ENCODE results near the gene SCO2.

The SCO2 gene

DNA sequence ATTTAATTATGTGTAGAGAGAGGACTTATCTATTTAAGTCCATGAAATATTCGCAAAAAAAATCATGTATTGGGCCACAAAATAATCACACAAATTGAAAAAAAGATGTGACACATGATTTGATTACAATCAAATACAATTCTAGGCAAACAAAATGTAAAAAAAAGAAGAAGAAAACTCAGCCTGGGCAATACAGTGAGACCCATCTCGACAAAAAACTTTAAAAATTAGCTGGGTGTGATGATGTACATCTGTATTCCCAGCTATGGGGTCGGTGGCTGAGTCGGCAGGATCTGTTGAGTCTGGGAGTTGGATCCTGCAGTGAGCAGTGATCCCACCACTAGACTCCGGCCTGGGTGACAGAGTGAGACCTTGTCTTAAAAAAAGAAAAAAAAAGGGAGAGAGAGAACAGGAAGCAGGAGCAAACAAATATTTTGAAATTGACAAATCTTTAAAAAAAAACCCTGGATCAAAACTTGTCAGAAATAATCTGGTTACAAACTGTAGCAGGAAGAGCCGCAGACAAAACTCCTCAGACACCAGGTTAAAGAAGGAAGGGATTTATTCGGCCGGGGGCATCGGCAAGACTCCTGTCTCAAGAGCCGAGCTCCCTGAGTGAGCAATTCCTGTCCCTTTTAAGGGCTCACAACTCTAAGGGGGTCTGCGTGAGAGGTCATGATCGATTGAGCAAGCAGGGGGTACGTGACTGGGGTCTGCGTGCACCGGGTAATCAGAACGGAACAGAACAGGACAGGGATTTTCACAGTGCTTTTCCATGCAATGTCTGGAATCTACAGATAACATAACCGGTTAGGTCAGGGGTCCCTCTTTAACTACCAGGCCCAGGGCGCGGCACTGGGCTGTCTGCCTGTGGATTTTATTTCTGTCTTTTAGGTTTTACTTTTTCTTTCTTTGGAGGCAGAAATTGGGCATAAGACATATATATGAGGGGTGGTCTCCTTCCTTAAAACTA lies 7.7 kb upstream of the SCO2 start:
- ChIA-PET POLR2A (no interaction called here), CTCF (interaction anchor here (1.3 kb wide), 1 partner anchor 10 kb away, joined by 3 read pairs; no protein-coding TSS in a partner anchor)
- Histone ChIP-seq H3K36me3 (ENCODE audit: control insufficient read depth in 4 of 4, insufficient read depth in 4 of 4, low read length in 3 of 4) (no peaks in the 10 kb centered on the region), H3K27me3 (replicated peaks in 2 of 5; ENCODE audit: control insufficient read depth in 4 of 5, insufficient read depth in 5 of 5, low read length in 4 of 5) (peaks cover 0 to 41% (median 3%) of the 10 kb centered on the region in 5 experiments), H3K27ac (ENCODE audit: insufficient read depth in 1 of 2, low read depth in 1 of 2, low read length in 2 of 2, poor library complexity in 1 of 2, severe bottlenecking in 2 of 2) (peak overlapping the region in 1 of 2 experiments; percentile 43), H3K4me1 (ENCODE audit: control extremely low read depth in 1 of 4, control insufficient read depth in 4 of 4, insufficient read depth in 4 of 4, low read length in 3 of 4) (peaks cover 2 to 54% (median 43%) of the 10 kb centered on the region in 4 experiments), H3K9me3 (ENCODE audit: control extremely low read depth in 1 of 5, control insufficient read depth in 4 of 5, insufficient read depth in 2 of 5, low read depth in 1 of 5, low read length in 4 of 5) (no peaks in the 10 kb centered on the region), H3K4me3 (ENCODE audit: control insufficient read depth in 1 of 7, extremely low read depth in 1 of 7, insufficient read depth in 4 of 7, low read depth in 2 of 7, low read length in 6 of 7) (peak overlapping the region in 2 of 7 experiments; percentile 62 to 86)
- no peak for DNase-seq
- 95% methylated on average over 14 of the region's 19 CpGs for WGBS (ENCODE audit: insufficient coverage)

DNA sequence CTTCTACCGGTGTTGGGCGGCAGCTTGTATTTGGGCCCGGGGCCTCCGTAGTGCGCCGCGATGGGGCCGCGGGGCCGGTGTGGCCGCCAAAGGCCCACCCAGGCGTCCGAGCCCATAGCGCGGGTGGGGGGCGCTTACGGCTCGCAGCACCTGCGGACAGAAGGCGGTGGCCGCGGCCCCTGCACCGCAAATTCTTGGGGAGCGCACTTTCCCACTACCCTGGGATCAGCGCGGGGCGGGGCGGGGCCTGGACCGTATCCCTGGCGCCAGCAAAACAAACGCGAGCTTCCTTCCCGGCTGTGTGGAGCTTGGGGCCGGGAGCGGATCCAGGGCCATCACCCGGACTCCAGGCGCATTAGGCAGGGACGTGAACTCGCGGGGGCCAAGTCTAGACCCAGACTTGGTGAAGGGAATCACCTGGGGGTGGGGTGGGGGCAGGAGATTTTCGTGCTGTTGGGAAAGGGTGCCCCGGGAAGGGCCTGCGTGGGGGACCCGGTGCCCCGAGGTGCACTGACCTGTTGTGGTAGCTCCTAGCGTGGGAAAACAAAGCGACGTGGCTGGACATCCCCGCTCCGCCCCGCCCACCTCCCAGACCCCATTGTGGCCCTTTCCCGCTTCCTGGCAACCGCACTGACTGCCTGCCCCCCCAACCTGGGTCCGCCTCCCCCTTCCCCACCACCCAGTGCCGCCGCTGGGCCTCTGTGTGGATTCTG lies 6.7 kb upstream of the SCO2 start:
- under 1% methylated on average over 41 of the region's 56 CpGs for WGBS (ENCODE audit: insufficient coverage)
- no peaks in the 10 kb centered on the region for H3K9me3 ChIP-seq (ENCODE audit: control extremely low read depth in 1 of 5, control insufficient read depth in 4 of 5, insufficient read depth in 2 of 5, low read depth in 1 of 5, low read length in 4 of 5)
- POLR2A ChIA-PET = interaction anchor here (0.5 to 0.9 kb wide), 2 partner anchors 16 to 505 kb away, joined by 3 to 4 read pairs; no protein-coding TSS in a partner anchor
- DNase-seq = no peak
- CTCF ChIA-PET = interaction anchor here (1.3 kb wide), 1 partner anchor 9 kb away, joined by 3 read pairs; no protein-coding TSS in a partner anchor
- no peak overlapping the region for H3K27ac ChIP-seq (ENCODE audit: insufficient read depth in 1 of 2, low read depth in 1 of 2, low read length in 2 of 2, poor library complexity in 1 of 2, severe bottlenecking in 2 of 2)
- no peaks in the 10 kb centered on the region for H3K36me3 ChIP-seq (ENCODE audit: control insufficient read depth in 4 of 4, insufficient read depth in 4 of 4, low read length in 3 of 4)
- H3K27me3 ChIP-seq (replicated peaks in 2 of 5; ENCODE audit: control insufficient read depth in 4 of 5, insufficient read depth in 5 of 5, low read length in 4 of 5) = peaks cover 0 to 41% (median 3%) of the 10 kb centered on the region in 5 experiments
- peaks cover 0 to 60% (median 48%) of the 10 kb centered on the region in 4 experiments for H3K4me1 ChIP-seq (ENCODE audit: control extremely low read depth in 1 of 4, control insufficient read depth in 4 of 4, insufficient read depth in 4 of 4, low read length in 3 of 4)
- peak overlapping the region; percentile 37 to 86 (median 66) for H3K4me3 ChIP-seq (ENCODE audit: control insufficient read depth in 1 of 7, extremely low read depth in 1 of 7, insufficient read depth in 4 of 7, low read depth in 2 of 7, low read length in 6 of 7)

DNA sequence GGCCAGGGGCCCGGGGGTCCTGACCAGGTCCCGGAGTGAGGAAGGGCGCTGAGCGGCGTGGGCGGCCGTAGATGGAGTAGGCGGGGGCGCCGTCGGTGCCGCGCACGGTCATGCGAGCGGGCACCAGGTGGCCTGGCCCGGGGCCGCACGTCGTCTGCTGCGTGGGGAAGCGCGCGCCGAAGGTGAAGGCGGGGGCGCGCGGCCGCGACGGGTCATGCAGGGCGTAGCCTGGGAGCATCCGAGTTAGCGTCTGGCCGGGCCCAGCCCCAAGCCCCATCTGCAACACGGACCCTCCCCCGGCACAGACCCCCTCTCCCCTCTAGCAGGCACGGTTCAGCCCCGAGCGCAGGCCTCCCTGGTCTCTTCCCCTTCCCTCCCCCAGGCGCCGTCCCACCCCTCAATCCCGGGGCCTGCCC lies 6.2 kb upstream of the SCO2 start:
- POLR2A ChIA-PET = interaction anchor here (0.5 to 0.9 kb wide), 2 partner anchors 17 to 504 kb away, joined by 3 to 4 read pairs; no protein-coding TSS in a partner anchor
- peak; percentile 32 to 74 (median 73) for DNase-seq
- WGBS (ENCODE audit: insufficient coverage) = 0% methylated on average over 34 of the region's 44 CpGs
- H3K9me3 ChIP-seq (ENCODE audit: control extremely low read depth in 1 of 5, control insufficient read depth in 4 of 5, insufficient read depth in 2 of 5, low read depth in 1 of 5, low read length in 4 of 5) = no peaks in the 10 kb centered on the region
- H3K27ac ChIP-seq (ENCODE audit: insufficient read depth in 1 of 2, low read depth in 1 of 2, low read length in 2 of 2, poor library complexity in 1 of 2, severe bottlenecking in 2 of 2) = peak overlapping the region in 1 of 2 experiments; percentile 83
- peaks cover 0 to 41% (median 3%) of the 10 kb centered on the region in 5 experiments for H3K27me3 ChIP-seq (replicated peaks in 2 of 5; ENCODE audit: control insufficient read depth in 4 of 5, insufficient read depth in 5 of 5, low read length in 4 of 5)
- CTCF ChIA-PET = no interaction called here
- peak overlapping the region; percentile 37 to 86 (median 66) for H3K4me3 ChIP-seq (ENCODE audit: control insufficient read depth in 1 of 7, extremely low read depth in 1 of 7, insufficient read depth in 4 of 7, low read depth in 2 of 7, low read length in 6 of 7)
- peaks cover 0 to 66% (median 53%) of the 10 kb centered on the region in 4 experiments for H3K4me1 ChIP-seq (ENCODE audit: control extremely low read depth in 1 of 4, control insufficient read depth in 4 of 4, insufficient read depth in 4 of 4, low read length in 3 of 4)
- H3K36me3 ChIP-seq (ENCODE audit: control insufficient read depth in 4 of 4, insufficient read depth in 4 of 4, low read length in 3 of 4) = no peaks in the 10 kb centered on the region

DNA sequence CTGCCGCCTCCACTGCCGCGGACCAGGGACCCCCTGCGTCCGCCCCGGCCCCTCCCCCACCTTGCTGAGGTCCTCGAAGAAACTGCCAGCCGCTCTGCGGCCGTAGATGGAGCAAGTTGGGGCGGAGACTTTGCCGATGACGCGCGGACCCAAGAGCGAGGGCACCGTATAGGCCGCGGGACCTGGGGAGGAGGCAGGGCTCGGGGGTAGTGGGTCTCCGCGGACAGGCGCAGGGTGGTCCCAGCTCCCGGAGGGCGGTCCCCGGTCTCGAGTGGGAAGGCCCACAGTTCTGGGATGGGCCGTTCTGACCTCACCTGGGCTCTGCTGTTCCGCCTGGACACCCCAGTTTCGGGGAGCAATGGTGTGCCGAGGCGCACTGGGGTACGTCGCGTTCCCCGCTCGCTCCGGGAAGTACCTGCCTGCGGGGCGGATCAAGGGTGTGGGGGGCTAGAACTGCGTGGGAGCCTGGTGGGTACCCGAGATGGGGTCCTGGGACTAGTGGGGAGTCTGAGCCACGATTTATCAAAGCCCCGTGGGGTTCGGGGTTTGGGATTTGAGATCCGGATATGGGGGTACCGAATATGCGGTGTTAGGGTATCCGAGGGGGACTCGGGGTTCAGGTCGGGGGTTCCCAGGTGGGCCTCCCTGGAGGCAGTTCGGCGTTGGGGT lies 5.6 kb upstream of the SCO2 start:
- Histone ChIP-seq H3K4me3 (ENCODE audit: control insufficient read depth in 1 of 7, extremely low read depth in 1 of 7, insufficient read depth in 4 of 7, low read depth in 2 of 7, low read length in 6 of 7) (peak overlapping the region; percentile 37 to 86 (median 66)), H3K27me3 (replicated peaks in 2 of 5; ENCODE audit: control insufficient read depth in 4 of 5, insufficient read depth in 5 of 5, low read length in 4 of 5) (peaks cover 0 to 41% (median 3%) of the 10 kb centered on the region in 5 experiments), H3K36me3 (ENCODE audit: control insufficient read depth in 4 of 4, insufficient read depth in 4 of 4, low read length in 3 of 4) (no peaks in the 10 kb centered on the region), H3K9me3 (ENCODE audit: control extremely low read depth in 1 of 5, control insufficient read depth in 4 of 5, insufficient read depth in 2 of 5, low read depth in 1 of 5, low read length in 4 of 5) (no peaks in the 10 kb centered on the region), H3K4me1 (ENCODE audit: control extremely low read depth in 1 of 4, control insufficient read depth in 4 of 4, insufficient read depth in 4 of 4, low read length in 3 of 4) (peaks cover 0 to 71% (median 57%) of the 10 kb centered on the region in 4 experiments), H3K27ac (ENCODE audit: insufficient read depth in 1 of 2, low read depth in 1 of 2, low read length in 2 of 2, poor library complexity in 1 of 2, severe bottlenecking in 2 of 2) (peak overlapping the region in 1 of 2 experiments; percentile 83)
- ChIA-PET POLR2A (no interaction called here), CTCF (no interaction called here)
- DNase-seq = peak; percentile 71 to 87 (median 84)
- under 1% methylated on average over 45 of the region's 53 CpGs for WGBS (ENCODE audit: insufficient coverage)

DNA sequence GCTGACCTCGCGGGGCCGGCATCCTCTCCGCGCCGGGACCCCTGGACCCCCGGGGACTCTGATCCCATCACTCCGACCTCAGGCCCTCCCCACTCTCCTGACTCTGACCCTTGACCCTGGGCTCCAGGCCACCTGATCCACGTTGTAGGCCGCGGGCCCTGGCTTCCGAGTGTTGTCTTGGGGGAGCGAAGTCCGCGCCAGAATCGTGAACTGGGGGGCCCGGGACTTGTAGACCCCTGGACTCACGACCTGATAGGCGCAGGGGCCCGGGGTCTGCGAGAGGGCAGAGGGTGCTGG lies 5.1 kb upstream of the SCO2 start:
- CTCF ChIA-PET = no interaction called here
- H3K27me3 ChIP-seq (replicated peaks in 2 of 5; ENCODE audit: control insufficient read depth in 4 of 5, insufficient read depth in 5 of 5, low read length in 4 of 5) = peaks cover 0 to 41% (median 3%) of the 10 kb centered on the region in 5 experiments
- H3K4me3 ChIP-seq (ENCODE audit: control insufficient read depth in 1 of 7, extremely low read depth in 1 of 7, insufficient read depth in 4 of 7, low read depth in 2 of 7, low read length in 6 of 7) = peak overlapping the region; percentile 32 to 86 (median 66)
- peaks cover 0 to 73% (median 57%) of the 10 kb centered on the region in 4 experiments for H3K4me1 ChIP-seq (ENCODE audit: control extremely low read depth in 1 of 4, control insufficient read depth in 4 of 4, insufficient read depth in 4 of 4, low read length in 3 of 4)
- no peaks in the 10 kb centered on the region for H3K36me3 ChIP-seq (ENCODE audit: control insufficient read depth in 4 of 4, insufficient read depth in 4 of 4, low read length in 3 of 4)
- WGBS (ENCODE audit: insufficient coverage) = 4% methylated on average over 16 of the region's 21 CpGs
- H3K9me3 ChIP-seq (ENCODE audit: control extremely low read depth in 1 of 5, control insufficient read depth in 4 of 5, insufficient read depth in 2 of 5, low read depth in 1 of 5, low read length in 4 of 5) = no peaks in the 10 kb centered on the region
- POLR2A ChIA-PET = interaction anchor here (0.7 kb wide), 1 partner anchor 20 kb away, joined by 3 read pairs; no protein-coding TSS in a partner anchor
- peak in 1 of 3 donors; percentile 48 for DNase-seq
- H3K27ac ChIP-seq (ENCODE audit: insufficient read depth in 1 of 2, low read depth in 1 of 2, low read length in 2 of 2, poor library complexity in 1 of 2, severe bottlenecking in 2 of 2) = no peak overlapping the region

DNA sequence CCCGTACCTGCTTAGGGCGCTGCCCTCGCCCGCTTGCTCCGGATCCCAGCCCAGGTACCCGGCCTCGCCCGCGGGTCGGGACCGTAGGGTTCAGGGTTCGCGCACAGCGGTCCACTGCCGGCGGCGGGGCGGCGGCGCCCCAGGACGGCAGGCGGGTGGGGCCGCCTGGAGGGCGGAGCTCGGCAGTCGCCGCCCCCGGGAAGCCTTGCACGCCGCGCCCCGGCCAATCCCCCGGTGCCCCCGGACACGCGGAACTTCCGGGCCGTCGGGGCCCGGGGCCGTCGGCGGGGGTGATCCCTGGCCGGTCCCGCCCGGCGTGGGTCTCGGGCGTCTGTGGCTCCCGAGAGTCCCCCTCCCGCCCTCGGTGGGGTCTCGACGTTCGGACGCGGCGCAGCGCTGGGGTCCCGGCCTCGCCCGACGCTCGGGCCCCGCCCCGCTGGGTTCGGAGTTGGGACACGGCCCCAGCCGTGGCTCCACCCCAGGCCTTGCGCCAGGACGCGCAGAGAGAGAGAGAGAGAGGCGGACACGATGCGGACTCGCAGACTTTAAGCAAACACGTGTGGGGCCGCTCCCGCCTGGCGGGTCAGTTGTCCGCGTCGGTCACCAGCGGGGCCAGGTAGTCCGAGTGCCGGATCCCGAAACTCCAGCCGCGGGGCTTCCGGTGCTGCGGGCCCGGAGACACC lies 4.6 kb upstream of the SCO2 start, which contains the start of gene TYMP:
TSS of gene TYMP (minus strand) at position 116 of the 683 bp plus-strand sequence. CDS start 303 bp downstream, outside the sequence.
- CTCF ChIA-PET = interaction anchor here (0.5 to 5.6 kb wide), 3 partner anchors 9 to 86 kb away, joined by 3 to 53 read pairs (median 3); no protein-coding TSS in a partner anchor
- Histone ChIP-seq H3K4me3 (ENCODE audit: control insufficient read depth in 1 of 7, extremely low read depth in 1 of 7, insufficient read depth in 4 of 7, low read depth in 2 of 7, low read length in 6 of 7) (peak within 1 kb of the TSS; percentile 37 to 86 (median 66)), H3K9me3 (ENCODE audit: control extremely low read depth in 1 of 5, control insufficient read depth in 4 of 5, insufficient read depth in 2 of 5, low read depth in 1 of 5, low read length in 4 of 5) (no peaks in the 10 kb centered on the region), H3K27me3 (replicated peaks in 2 of 5; ENCODE audit: control insufficient read depth in 4 of 5, insufficient read depth in 5 of 5, low read length in 4 of 5) (peaks cover 0 to 41% (median 3%) of the 10 kb centered on the region in 5 experiments), H3K4me1 (ENCODE audit: control extremely low read depth in 1 of 4, control insufficient read depth in 4 of 4, insufficient read depth in 4 of 4, low read length in 3 of 4) (peaks cover 0 to 76% (median 59%) of the 10 kb centered on the region in 4 experiments), H3K27ac (ENCODE audit: insufficient read depth in 1 of 2, low read depth in 1 of 2, low read length in 2 of 2, poor library complexity in 1 of 2, severe bottlenecking in 2 of 2) (no peak within 1 kb of the TSS), H3K36me3 (ENCODE audit: control insufficient read depth in 4 of 4, insufficient read depth in 4 of 4, low read length in 3 of 4) (no peaks in the 10 kb centered on the region)
- DNase-seq = peak; percentile 29 to 62 (median 56)
- WGBS (ENCODE audit: insufficient coverage) = under 1% methylated on average over 80 of the region's 92 CpGs
- POLR2A ChIA-PET = interaction anchor here (0.7 kb wide), 1 partner anchor 20 kb away, joined by 3 read pairs; no protein-coding TSS in a partner anchor
